CD14-positive monocyte (primary cell): ENCODE measurements around the gene IMPA2. TPM values are rescaled to one million over a fixed set of nuclear protein-coding genes. Genes with fewer than 3 reads are reported as not detected.

Experiments
- DNase-seq, 3 donors: peaks; one replicate each; pipeline ENCODE4 v3.0.0-alpha.2; 2011 to 2022
- H2AFZ ChIP-seq: 2 replicates; pipeline ENCODE4 v1.6.0; 2012; ENCODE audit warnings: mild to moderate bottlenecking, low read depth, low read length, inconsistent platforms; ENCODE audit not compliant: insufficient read depth, poor library complexity, severe bottlenecking
- H3K27ac ChIP-seq, 2 donors: 1 replicate in 1 of 2; 2 replicates in 1 of 2; pipeline ENCODE4 v1.5.1; 2012 to 2013; ENCODE audit warnings: low read length in 2 of 2, control low read depth in 1 of 2, inconsistent platforms in 1 of 2, low read depth in 1 of 2, mild to moderate bottlenecking in 1 of 2
- H3K27me3 ChIP-seq, 2 donors: one replicate each; pipeline versions ENCODE4 v1.6.0 to v1.6.1; 2011 to 2013; ENCODE audit warnings: low read length in 2 of 2; ENCODE audit not compliant: control insufficient read depth in 2 of 2, insufficient read depth in 2 of 2
- H3K36me3 ChIP-seq, 2 donors: replicated peaks in 1 of 2; 1 replicate in 1 of 2; 2 replicates in 1 of 2; pipeline versions ENCODE4 v1.5.1 to v1.6.1; 2012 to 2013; ENCODE audit warnings: low read length in 2 of 2, control low read depth in 1 of 2, inconsistent platforms in 1 of 2, mild to moderate bottlenecking in 1 of 2; ENCODE audit not compliant: insufficient read depth in 2 of 2, control insufficient read depth in 1 of 2
- H3K4me1 ChIP-seq, 2 donors: 1 replicate in 1 of 2; 2 replicates in 1 of 2; pipeline versions ENCODE4 v1.5.1 to v1.6.1; 2012 to 2013; ENCODE audit warnings: low read length in 2 of 2, control low read depth in 1 of 2, inconsistent platforms in 1 of 2, mild to moderate bottlenecking in 1 of 2, moderate library complexity in 1 of 2; ENCODE audit not compliant: insufficient read depth in 2 of 2, control insufficient read depth in 1 of 2
- H3K4me2 ChIP-seq: replicated peaks from 2 replicates; pipeline ENCODE3; 2012; ENCODE audit warnings: low read length, moderate library complexity, mild to moderate bottlenecking; ENCODE audit not compliant: poor library complexity, severe bottlenecking; ENCODE audit errors: extremely low read depth
- H3K4me3 ChIP-seq, 3 experiments: fragments of 200-600 bp in 1 of 3; sonication (generic) in 1 of 3; replicated peaks in 1 of 3; 1 replicate in 2 of 3; 2 replicates in 1 of 3; pipeline ENCODE4 v1.5.1; 2011 to 2013; ENCODE audit warnings: low read length in 3 of 3, mild to moderate bottlenecking in 3 of 3, control low read depth in 2 of 3, low read depth in 2 of 3, inconsistent platforms in 1 of 3, moderate library complexity in 1 of 3
- H3K79me2 ChIP-seq: 2 replicates; pipeline ENCODE4 v1.6.0; 2012; ENCODE audit warnings: mild to moderate bottlenecking, control low read depth, inconsistent platforms, low read length, moderate library complexity; ENCODE audit not compliant: insufficient read depth
- H3K9ac ChIP-seq: 2 replicates; pipeline ENCODE4 v1.6.0; 2017; ENCODE audit warnings: low read length, mild to moderate bottlenecking; ENCODE audit not compliant: insufficient read depth, poor library complexity, severe bottlenecking
- H3K9me3 ChIP-seq, 2 donors: replicated peaks in 1 of 2; 1 replicate in 1 of 2; 2 replicates in 1 of 2; pipeline versions ENCODE4 v1.5.1 to v1.6.1; 2012 to 2013; ENCODE audit warnings: low read length in 2 of 2, control low read depth in 1 of 2; ENCODE audit not compliant: control insufficient read depth in 1 of 2, insufficient read depth in 1 of 2
- H4K20me1 ChIP-seq: 2 replicates; pipeline ENCODE4 v1.6.0; 2012; ENCODE audit warnings: mild to moderate bottlenecking, low read length, control low read depth, moderate library complexity; ENCODE audit not compliant: insufficient read depth
- H3K27ac Mint-ChIP-seq, 7 donors: one replicate each; pipeline ENCODE4 v1.8.0; 2020; ENCODE audit warnings: mild to moderate bottlenecking in 7 of 7, mixed read lengths in 7 of 7, moderate library complexity in 6 of 7, inconsistent platforms in 2 of 7
- H3K27me3 Mint-ChIP-seq, 3 donors: one replicate each; pipeline ENCODE4 v1.8.0; 2021 to 2022; ENCODE audit warnings: low read depth in 3 of 3, mild to moderate bottlenecking in 3 of 3, mixed read lengths in 3 of 3, moderate library complexity in 3 of 3, inconsistent platforms in 1 of 3
- H3K36me3 Mint-ChIP-seq, 2 donors: one replicate each; pipeline ENCODE4 v1.8.0; 2020; ENCODE audit warnings: mixed read lengths in 2 of 2, inconsistent platforms in 1 of 2, mild to moderate bottlenecking in 1 of 2
- H3K4me1 Mint-ChIP-seq: one replicate; pipeline ENCODE4 v1.8.0; 2020; ENCODE audit warnings: mild to moderate bottlenecking, mixed read lengths
- H3K4me3 Mint-ChIP-seq, 2 donors: one replicate each; pipeline ENCODE4 v1.8.0; 2020; ENCODE audit warnings: mild to moderate bottlenecking in 2 of 2, mixed read lengths in 2 of 2, moderate library complexity in 1 of 2
- H3K9me3 Mint-ChIP-seq, 7 donors: one replicate each; pipeline ENCODE4 v1.8.0; 2020 to 2022; ENCODE audit warnings: mixed read lengths in 7 of 7, mild to moderate bottlenecking in 6 of 7, moderate library complexity in 6 of 7, inconsistent platforms in 2 of 7
- WGBS: methylation state at CpG from one replicate; pipeline ENCODE4 v1.1.5; 2013; ENCODE audit warnings: missing lambda C conversion rate; ENCODE audit not compliant: insufficient coverage; 5-methylcytosine and 5-hydroxymethylcytosine counted together
- intact Hi-C, 2 donors: fragments of 100-400 bp; cut with micrococcal nuclease; formaldehyde crosslinking; loops; one replicate each; pipeline versions ENCODE4 v1.15.0 to v1.15.1; 2023
- polyA plus RNA-seq, 3 donors: library from polyadenylated mRNA; depleted of rRNA in 1 of 3; unstranded in 2 of 3; stranded (reverse) in 1 of 3; fragments of 300-500 nt in 2 of 3; fragments of >200 nt in 1 of 3; fragmentation: Illumina TruSeq in 2 of 3; gene quantifications; 1 replicate in 2 of 3; 2 replicates in 1 of 3; pipeline ENCODE4 v1.2.3, GENCODE V29; 2012 to 2021
- TF ChIP-seq, protein P1 (sequence below): fragments of 200-600 bp; IDR thresholded peaks from one replicate; pipeline ENCODE4 v1.8.0; 2022; ENCODE audit warnings: antibody characterized with exemption, mild to moderate bottlenecking

The IMPA2 gene
- polyA plus RNA-seq, 3 donors = 97.4 to 186 (median 145) TPM

DNA sequence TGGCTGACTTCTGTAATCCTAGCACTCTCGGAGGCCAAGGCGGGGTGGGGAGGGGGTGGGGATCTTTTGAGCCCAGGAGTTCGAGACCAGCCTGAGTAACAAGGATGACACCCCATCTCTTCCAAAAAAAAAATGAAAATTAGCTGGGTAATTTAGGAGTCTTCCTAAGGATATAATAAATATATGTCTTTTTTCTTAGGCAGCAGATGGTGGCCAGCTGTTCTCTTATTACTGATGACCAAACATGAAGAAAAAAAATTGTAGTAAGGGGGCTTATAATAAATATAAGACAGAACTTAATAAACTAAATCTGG, 4.2 kb upstream of the IMPA2 start:
- no peaks in the 10 kb centered on the region for H3K36me3 Mint-ChIP-seq
- intact Hi-C loops = no loop called here
- no peak overlapping the region for H3K27ac Mint-ChIP-seq
- no peak overlapping the region for H3K4me2 ChIP-seq
- peaks cover 0 to 2% (median 0%) of the 10 kb centered on the region in 7 donors for H3K9me3 Mint-ChIP-seq
- peaks cover 0 to 3% (median 0%) of the 10 kb centered on the region in 3 donors for H3K27me3 Mint-ChIP-seq
- no peak overlapping the region for H3K4me3 ChIP-seq
- no peaks in the 10 kb centered on the region for H3K36me3 ChIP-seq
- H3K9me3 ChIP-seq = no peaks in the 10 kb centered on the region
- TF ChIP-seq, protein P1, sequence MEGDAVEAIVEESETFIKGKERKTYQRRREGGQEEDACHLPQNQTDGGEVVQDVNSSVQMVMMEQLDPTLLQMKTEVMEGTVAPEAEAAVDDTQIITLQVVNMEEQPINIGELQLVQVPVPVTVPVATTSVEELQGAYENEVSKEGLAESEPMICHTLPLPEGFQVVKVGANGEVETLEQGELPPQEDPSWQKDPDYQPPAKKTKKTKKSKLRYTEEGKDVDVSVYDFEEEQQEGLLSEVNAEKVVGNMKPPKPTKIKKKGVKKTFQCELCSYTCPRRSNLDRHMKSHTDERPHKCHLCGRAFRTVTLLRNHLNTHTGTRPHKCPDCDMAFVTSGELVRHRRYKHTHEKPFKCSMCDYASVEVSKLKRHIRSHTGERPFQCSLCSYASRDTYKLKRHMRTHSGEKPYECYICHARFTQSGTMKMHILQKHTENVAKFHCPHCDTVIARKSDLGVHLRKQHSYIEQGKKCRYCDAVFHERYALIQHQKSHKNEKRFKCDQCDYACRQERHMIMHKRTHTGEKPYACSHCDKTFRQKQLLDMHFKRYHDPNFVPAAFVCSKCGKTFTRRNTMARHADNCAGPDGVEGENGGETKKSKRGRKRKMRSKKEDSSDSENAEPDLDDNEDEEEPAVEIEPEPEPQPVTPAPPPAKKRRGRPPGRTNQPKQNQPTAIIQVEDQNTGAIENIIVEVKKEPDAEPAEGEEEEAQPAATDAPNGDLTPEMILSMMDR = no peak
- no peak overlapping the region for H3K4me3 Mint-ChIP-seq
- no CpG with 5 or more reads among the region's 3 CpGs for WGBS
- peaks cover 5% of the 10 kb centered on the region for H3K79me2 ChIP-seq
- no peak for DNase-seq
- no peak overlapping the region for H3K27ac ChIP-seq
- H3K4me1 Mint-ChIP-seq = peaks cover 45% of the 10 kb centered on the region
- no peak overlapping the region for H3K9ac ChIP-seq
- H2AFZ ChIP-seq = no peak overlapping the region
- no peaks in the 10 kb centered on the region for H4K20me1 ChIP-seq
- no peaks in the 10 kb centered on the region for H3K27me3 ChIP-seq
- H3K4me1 ChIP-seq = peaks cover 29 to 40% of the 10 kb centered on the region in 2 donors

GRCh38 chr18:11978956-11979355, 2.4 kb upstream of the IMPA2 start:
- TF ChIP-seq, protein P1 = no peak
- Mint-ChIP-seq H3K4me1 (peaks cover 51% of the 10 kb centered on the region), H3K9me3 (peaks cover 0 to 2% (median 0%) of the 10 kb centered on the region in 7 donors), H3K36me3 (no peaks in the 10 kb centered on the region), H3K4me3 (no peak overlapping the region), H3K27ac (no peak overlapping the region), H3K27me3 (no peaks in the 10 kb centered on the region)
- H2AFZ ChIP-seq = no peak overlapping the region
- no peaks in the 10 kb centered on the region for H3K9me3 ChIP-seq
- peaks cover under 1% of the 10 kb centered on the region for H4K20me1 ChIP-seq
- no peak overlapping the region for H3K27ac ChIP-seq
- DNase-seq = no peak
- H3K27me3 ChIP-seq = no peaks in the 10 kb centered on the region
- no peak overlapping the region for H3K4me3 ChIP-seq
- peaks cover 34 to 41% of the 10 kb centered on the region in 2 donors for H3K4me1 ChIP-seq
- no peak overlapping the region for H3K9ac ChIP-seq
- intact Hi-C loops = no loop called here
- no peak overlapping the region for H3K4me2 ChIP-seq
- peaks cover 22% of the 10 kb centered on the region for H3K79me2 ChIP-seq
- H3K36me3 ChIP-seq = no peaks in the 10 kb centered on the region
- WGBS = 90% methylated on average over 2 of the region's 4 CpGs
